Loucy (cell line): ENCODE data around the gene EXO5.
"Not testable (repeated sequence)": the region's sequence is repeated elsewhere in the genome, so short reads cannot be mapped to it uniquely, and the experiment has no call there.

Experiments used
- H2AFZ ChIP-seq: fragments of 200-600 bp; sonication (generic); 2 replicates; pipeline ENCODE4 v1.6.0; 2016; ENCODE audit warnings: antibody characterized with exemption, mild to moderate bottlenecking, low read length, moderate library complexity
- H3F3A ChIP-seq: fragments of 200-600 bp; 2 replicates; pipeline ENCODE4 v1.6.0; 2016; ENCODE audit warnings: antibody characterized with exemption, low read depth, mild to moderate bottlenecking
- H3K27me3 ChIP-seq: fragments of 200-600 bp; sonication (generic); 2 replicates; pipeline ENCODE4 v1.6.1; 2014; ENCODE audit warnings: low read length, mild to moderate bottlenecking; ENCODE audit not compliant: insufficient read depth, poor library complexity, severe bottlenecking
- H3K36me3 ChIP-seq: fragments of 200-600 bp; sonication (generic); 2 replicates; pipeline ENCODE4 v1.6.1; 2016; ENCODE audit warnings: low read length; ENCODE audit not compliant: insufficient read depth
- H3K4me1 ChIP-seq: fragments of 200-600 bp; sonication (generic); 2 replicates; pipeline ENCODE4 v1.5.1; 2014; ENCODE audit warnings: low read length, mild to moderate bottlenecking; ENCODE audit not compliant: insufficient read depth, poor library complexity, severe bottlenecking
- H3K4me2 ChIP-seq: fragments of 200-600 bp; sonication (generic); 2 replicates; pipeline ENCODE4 v1.6.0; 2014; ENCODE audit warnings: antibody characterized with exemption, low read length, low read depth, mild to moderate bottlenecking; ENCODE audit not compliant: poor library complexity, severe bottlenecking
- H3K4me3 ChIP-seq: fragments of 200-600 bp; sonication (generic); 2 replicates; pipeline ENCODE4 v1.5.1; 2014; ENCODE audit warnings: low read length, mild to moderate bottlenecking, mixed read lengths; ENCODE audit not compliant: poor library complexity, severe bottlenecking
- H3K79me2 ChIP-seq: fragments of 200-600 bp; sonication (generic); 2 replicates; pipeline ENCODE4 v1.6.1; 2014; ENCODE audit warnings: low read length; ENCODE audit not compliant: insufficient read depth
- H3K9ac ChIP-seq: fragments of 200-600 bp; sonication (generic); 2 replicates; pipeline ENCODE4 v1.6.0; 2014; ENCODE audit warnings: mild to moderate bottlenecking, low read depth, low read length, moderate library complexity; ENCODE audit not compliant: poor library complexity, severe bottlenecking
- H3K9me2 ChIP-seq: fragments of 200-600 bp; sonication (generic); replicated peaks from 2 replicates; pipeline ENCODE4 v1.6.1; 2016; ENCODE audit warnings: low read depth, low read length, mixed read lengths
- H3K9me3 ChIP-seq: fragments of 200-600 bp; sonication (generic); 2 replicates; pipeline ENCODE4 v1.6.1; 2014; ENCODE audit warnings: mild to moderate bottlenecking, antibody characterized with exemption, low read length, low read depth; ENCODE audit not compliant: insufficient read depth
- H4K20me1 ChIP-seq: fragments of 200-600 bp; sonication (generic); 2 replicates; pipeline ENCODE4 v1.6.0; 2014; ENCODE audit warnings: antibody characterized with exemption, low read length, mild to moderate bottlenecking; ENCODE audit not compliant: insufficient read depth, poor library complexity, severe bottlenecking
- CTCF ChIP-seq: fragments of 200-600 bp; sonication (generic); conservative IDR thresholded peaks from 2 replicates; pipeline ENCODE4 v1.5.1; 2014; ENCODE audit warnings: mild to moderate bottlenecking, antibody characterized with exemption, low read length
- EZH2phosphoT487 ChIP-seq: fragments of 200-600 bp; IDR thresholded peaks from 2 replicates; pipeline ENCODE4 v1.6.1; 2018; ENCODE audit warnings: antibody characterized with exemption, mild to moderate bottlenecking, moderate library complexity, borderline replicate concordance

Gene EXO5

GRCh38 chr1:40546957-40547356 lies 38.4 kb downstream of the EXO5 start:
- no peak overlapping the region for H3K4me3 ChIP-seq
- no peaks in the 10 kb centered on the region for H3K9me2 ChIP-seq
- H3K79me2 ChIP-seq, result no peaks in the 10 kb centered on the region
- no peaks in the 10 kb centered on the region for H3F3A ChIP-seq
- no peaks in the 10 kb centered on the region for H3K4me1 ChIP-seq
- H2AFZ ChIP-seq, result no peak overlapping the region
- H3K9ac ChIP-seq, result no peak overlapping the region
- H3K9me3 ChIP-seq, result no peaks in the 10 kb centered on the region; the same call in 1 of the 2 replicates
- H3K36me3 ChIP-seq, result peaks cover 24% of the 10 kb centered on the region; the same call in 1 of the 2 replicates
- no peak overlapping the region for H3K4me2 ChIP-seq
- TF ChIP-seq CTCF, result no peak
- TF ChIP-seq EZH2phosphoT487, result no peak
- H3K27me3 ChIP-seq, result no peaks in the 10 kb centered on the region
- no peaks in the 10 kb centered on the region for H4K20me1 ChIP-seq

GRCh38 chr1:40553017-40553416 lies 44.5 kb downstream of the EXO5 start:
- H3K4me3 ChIP-seq, result no peak overlapping the region
- no peaks in the 10 kb centered on the region for H3K27me3 ChIP-seq
- no peaks in the 10 kb centered on the region for H3K9me2 ChIP-seq
- H3K9ac ChIP-seq, result no peak overlapping the region
- H4K20me1 ChIP-seq, result no peaks in the 10 kb centered on the region
- H3K4me1 ChIP-seq, result no peaks in the 10 kb centered on the region
- H3K9me3 ChIP-seq, result no peaks in the 10 kb centered on the region
- no peak overlapping the region for H3K4me2 ChIP-seq
- no peak overlapping the region for H2AFZ ChIP-seq
- H3F3A ChIP-seq, result no peaks in the 10 kb centered on the region
- no peaks in the 10 kb centered on the region for H3K79me2 ChIP-seq
- no peaks in the 10 kb centered on the region for H3K36me3 ChIP-seq
- TF ChIP-seq EZH2phosphoT487, result no peak

GRCh38 chr1:40554807-40555206 lies 46.2 kb downstream of the EXO5 start:
- not testable (repeated sequence) for H3K4me3 ChIP-seq, H3K79me2 ChIP-seq, H3F3A ChIP-seq, H3K9ac ChIP-seq, H2AFZ ChIP-seq, H3K36me3 ChIP-seq, H3K9me3 ChIP-seq, H4K20me1 ChIP-seq, H3K9me2 ChIP-seq, H3K4me2 ChIP-seq, H3K27me3 ChIP-seq, H3K4me1 ChIP-seq

GRCh38 chr1:40556121-40556520 lies 47.6 kb downstream of the EXO5 start:
- no peak for TF ChIP-seq EZH2phosphoT487
- no peak for TF ChIP-seq CTCF
- no peak overlapping the region for H3K4me3 ChIP-seq

GRCh38 chr1:40558241-40558640 lies 49.7 kb downstream of the EXO5 start:
- not testable (repeated sequence) for H3K9ac ChIP-seq, H3K4me1 ChIP-seq, H3K36me3 ChIP-seq, H2AFZ ChIP-seq, H3K79me2 ChIP-seq, H3K9me3 ChIP-seq, H3F3A ChIP-seq, H3K4me3 ChIP-seq, H3K9me2 ChIP-seq, H3K27me3 ChIP-seq, H3K4me2 ChIP-seq, H4K20me1 ChIP-seq

More at GRCh38 chr1:40556121-40556520, 47.6 kb downstream of the EXO5 start:
- Histone ChIP-seq H3K4me1 (no peaks in the 10 kb centered on the region), H3K27me3 (no peaks in the 10 kb centered on the region), H3K9me2 (no peaks in the 10 kb centered on the region), H4K20me1 (no peaks in the 10 kb centered on the region), H3K9ac (no peak overlapping the region), H3K4me2 (no peak overlapping the region), H3F3A (no peaks in the 10 kb centered on the region), H3K9me3 (no peaks in the 10 kb centered on the region), H2AFZ (no peak overlapping the region), H3K79me2 (no peaks in the 10 kb centered on the region), H3K36me3 (no peaks in the 10 kb centered on the region)
